IPS-15b (cell line): ENCODE results near the gene C19orf85.

Experiments
- H3K27me3 ChIP-seq: one replicate; pipeline ENCODE4 v1.6.1; 2013; ENCODE audit warnings: low read length; ENCODE audit not compliant: control insufficient read depth, insufficient read depth
- H3K36me3 ChIP-seq: one replicate; pipeline ENCODE4 v1.6.1; 2013; ENCODE audit warnings: low read length; ENCODE audit not compliant: control insufficient read depth, insufficient read depth
- H3K4me1 ChIP-seq: one replicate; pipeline ENCODE4 v1.6.1; 2013; ENCODE audit warnings: mild to moderate bottlenecking, low read length; ENCODE audit not compliant: control insufficient read depth, insufficient read depth
- H3K4me3 ChIP-seq: one replicate; pipeline ENCODE4 v1.5.1; 2013; ENCODE audit warnings: low read depth, low read length
- H3K9ac ChIP-seq: one replicate; pipeline ENCODE4 v1.6.1; 2013; ENCODE audit warnings: low read depth, mild to moderate bottlenecking, low read length
- H3K9me3 ChIP-seq: one replicate; pipeline ENCODE4 v1.6.1; 2013; ENCODE audit warnings: mild to moderate bottlenecking, low read length; ENCODE audit not compliant: control insufficient read depth, insufficient read depth

Gene C19orf85

GRCh38 chr19:55487924-55488687 is 23.6 kb upstream of the C19orf85 start, which contains the start of gene SSC5D:
TSS of gene SSC5D (plus strand) at chr19:55488436. CDS start at chr19:55488590, 154 bp downstream.
- H3K9me3 ChIP-seq, result no peaks in the 10 kb centered on the region
- H3K4me3 ChIP-seq, result peak within 1 kb of the TSS; percentile 46
- peak within 1 kb of the TSS; percentile 70 for H3K9ac ChIP-seq

GRCh38 chr19:55486971-55487923 is 22.7 kb upstream of the C19orf85 start:
- Histone ChIP-seq H3K4me3 (peak overlapping the region; percentile 18), H3K27me3 (no peaks in the 10 kb centered on the region), H3K36me3 (peaks cover 8% of the 10 kb centered on the region), H3K9ac (no peak overlapping the region), H3K4me1 (peaks cover 17% of the 10 kb centered on the region), H3K9me3 (no peaks in the 10 kb centered on the region)

More at GRCh38 chr19:55487924-55488687, 23.6 kb upstream of the C19orf85 start, which contains the start of gene SSC5D:
- Histone ChIP-seq H3K27me3 (no peaks in the 10 kb centered on the region), H3K36me3 (peaks cover 2% of the 10 kb centered on the region), H3K4me1 (peaks cover 17% of the 10 kb centered on the region)

GRCh38 chr19:55486043-55486970 is 21.8 kb upstream of the C19orf85 start:
- peaks cover 17% of the 10 kb centered on the region for H3K4me1 ChIP-seq
- H3K36me3 ChIP-seq, result peaks cover 8% of the 10 kb centered on the region
- no peaks in the 10 kb centered on the region for H3K9me3 ChIP-seq
- H3K9ac ChIP-seq, result no peak overlapping the region
- peak overlapping the region; percentile 75 for H3K4me3 ChIP-seq
- H3K27me3 ChIP-seq, result no peaks in the 10 kb centered on the region

GRCh38 chr19:55485439-55486011 is 21.0 kb upstream of the C19orf85 start:
- no peaks in the 10 kb centered on the region for H3K27me3 ChIP-seq
- no peaks in the 10 kb centered on the region for H3K9me3 ChIP-seq
- H3K9ac ChIP-seq, result peak overlapping the region; percentile 65
- H3K4me3 ChIP-seq, result peak overlapping the region; percentile 75
- peaks cover 8% of the 10 kb centered on the region for H3K36me3 ChIP-seq
- peaks cover 19% of the 10 kb centered on the region for H3K4me1 ChIP-seq

GRCh38 chr19:55484593-55485438 is 20.3 kb upstream of the C19orf85 start, which contains the start of gene NAT14:
TSS of gene NAT14 (plus strand) at chr19:55485188. CDS start at chr19:55485709, 521 bp downstream.
- Histone ChIP-seq H3K4me3 (peak within 1 kb of the TSS; percentile 75), H3K4me1 (peaks cover 19% of the 10 kb centered on the region), H3K27me3 (no peaks in the 10 kb centered on the region)

GRCh38 chr19:55483706-55484592 is 19.4 kb upstream of the C19orf85 start:
- Histone ChIP-seq H3K9me3 (no peaks in the 10 kb centered on the region), H3K4me1 (peaks cover 16% of the 10 kb centered on the region), H3K27me3 (no peaks in the 10 kb centered on the region), H3K4me3 (peak overlapping the region; percentile 75), H3K36me3 (peaks cover 8% of the 10 kb centered on the region), H3K9ac (peak overlapping the region; percentile 47)

More at GRCh38 chr19:55484593-55485438, 20.3 kb upstream of the C19orf85 start, which contains the start of gene NAT14:
- H3K36me3 ChIP-seq, result peaks cover 8% of the 10 kb centered on the region
- no peaks in the 10 kb centered on the region for H3K9me3 ChIP-seq
- H3K9ac ChIP-seq, result peak within 1 kb of the TSS; percentile 65

GRCh38 chr19:55482967-55483705 is 18.6 kb upstream of the C19orf85 start:
- peaks cover 14% of the 10 kb centered on the region for H3K4me1 ChIP-seq
- no peak overlapping the region for H3K4me3 ChIP-seq
- no peaks in the 10 kb centered on the region for H3K27me3 ChIP-seq
- H3K36me3 ChIP-seq, result peaks cover 8% of the 10 kb centered on the region
- H3K9me3 ChIP-seq, result no peaks in the 10 kb centered on the region
- no peak overlapping the region for H3K9ac ChIP-seq

GRCh38 chr19:55482156-55482961 is 17.8 kb upstream of the C19orf85 start:
- peaks cover 9% of the 10 kb centered on the region for H3K4me1 ChIP-seq
- H3K9me3 ChIP-seq, result no peaks in the 10 kb centered on the region
- peaks cover 8% of the 10 kb centered on the region for H3K36me3 ChIP-seq
- no peaks in the 10 kb centered on the region for H3K27me3 ChIP-seq
- H3K9ac ChIP-seq, result no peak overlapping the region
- no peak overlapping the region for H3K4me3 ChIP-seq
